Panc1 (cell line): ENCODE data around the gene KASH5. TPM values are rescaled to one million over a fixed set of nuclear protein-coding genes. Genes with fewer than 3 reads are reported as not detected.
A peak's percentile ranks its signal among the peaks of the same experiment; 100 is the strongest.

Experiments used
- ATAC-seq: fragments of 200-7000 bp; cut with Tn5 transposase; 2 replicates; pipeline ENCODE4 v1.9.1; 2020; ENCODE audit warnings: mild to moderate bottlenecking, moderate library complexity
- BruUV-seq: library from RNA; stranded (reverse); fragments of 400-500 nt; replicated peaks from 2 replicates; lab custom pipeline; 2021; lab: Mats Ljungman, UMichigan
- CTCF ChIA-PET: fragments of 300-600 bp; sonication (Branson Sonifier 250); formaldehyde crosslinking; loops from one replicate; lab custom pipeline; 2022; ENCODE audit warnings: antibody characterized with exemption; lab: Charles Lee
- POLR2A ChIA-PET: fragments of 300-600 bp; sonication (Branson Sonifier 250); formaldehyde crosslinking; loops from one replicate; lab custom pipeline; 2022; ENCODE audit warnings: antibody characterized with exemption; lab: Charles Lee
- DNase-seq: peaks from one replicate; pipeline ENCODE4 v3.0.0-alpha.2; 2010; ENCODE audit warnings: low read depth, low spot score
- H3K27ac ChIP-seq: 2 replicates; pipeline ENCODE4 v1.5.1; 2011; ENCODE audit warnings: mild to moderate bottlenecking, low read length, inconsistent platforms
- H3K27me3 ChIP-seq: fragments of 200-500 bp; sonication (Bioruptor generic); 2 replicates; pipeline ENCODE4 v1.6.0; 2014; ENCODE audit warnings: low read length, inconsistent platforms; ENCODE audit not compliant: control insufficient read depth, insufficient read depth
- H3K36me3 ChIP-seq: fragments of 200-500 bp; sonication (Bioruptor generic); 2 replicates; pipeline ENCODE4 v1.5.1; 2014; ENCODE audit warnings: inconsistent platforms, mild to moderate bottlenecking, low read length, moderate library complexity; ENCODE audit not compliant: control insufficient read depth, insufficient read depth
- H3K4me1 ChIP-seq: 2 replicates; pipeline ENCODE4 v1.5.1; 2011; ENCODE audit warnings: inconsistent platforms, mild to moderate bottlenecking, low read length, moderate library complexity; ENCODE audit not compliant: control insufficient read depth, insufficient read depth
- H3K4me3 ChIP-seq, 2 experiments: 2 replicates each; pipeline ENCODE4 v1.5.1; 2011 to 2012; ENCODE audit warnings: low read depth in 2 of 2, low read length in 2 of 2, mild to moderate bottlenecking in 2 of 2, inconsistent platforms in 1 of 2, moderate library complexity in 1 of 2
- H3K9me3 ChIP-seq: fragments of 200-500 bp; sonication (Bioruptor generic); 2 replicates; pipeline ENCODE4 v1.5.1; 2014; ENCODE audit warnings: low read depth, mild to moderate bottlenecking, inconsistent platforms, low read length, moderate library complexity; ENCODE audit not compliant: control insufficient read depth, insufficient read depth
- POLR2AphosphoS5 ChIP-seq: IDR thresholded peaks from 2 replicates; pipeline ENCODE4 v1.6.1; 2012; ENCODE audit warnings: mild to moderate bottlenecking, low read depth, low read length, moderate library complexity
- SIN3A ChIP-seq: IDR thresholded peaks from 2 replicates; pipeline ENCODE4 v1.6.1; 2012; ENCODE audit warnings: low read depth, mild to moderate bottlenecking, low read length, moderate library complexity, borderline replicate concordance; ENCODE audit not compliant: insufficient read depth
- TCF7L2 ChIP-seq: IDR thresholded peaks from 2 replicates; pipeline ENCODE4 v1.6.1; 2011; ENCODE audit warnings: mild to moderate bottlenecking, low read depth, low read length, inconsistent platforms
- in situ Hi-C: cut with HindIII; loops from 2 replicates; pipeline ENCODE4 v1.10.0; 2016; ENCODE audit warnings: low sequenced_read_pairs, low pct_unique_long_range_greater_than_20kb
- intact Hi-C: fragments of 100-400 bp; cut with micrococcal nuclease; formaldehyde crosslinking; loops from one replicate; pipeline ENCODE4 v1.10.0; 2022; ENCODE audit not compliant: unreplicated experiment
- total RNA-seq: library from RNA; stranded (reverse); gene quantifications from one replicate; pipeline ENCODE4 v1.2.1, GENCODE V29; 2021; ENCODE audit not compliant: unreplicated experiment
- TF ChIP-seq, protein P1 (sequence below): fragments of 450-650 bp; IDR thresholded peaks from 2 replicates; pipeline ENCODE4 v1.5.1; 2017; ENCODE audit warnings: mild to moderate bottlenecking
- TF ChIP-seq, protein P2 (sequence below), 2 experiments: IDR thresholded peaks; 2 replicates each; pipeline ENCODE4 v1.6.1; 2011 to 2012; ENCODE audit warnings: low read depth in 2 of 2, control low read depth in 1 of 2, low read length in 1 of 2, mild to moderate bottlenecking in 1 of 2, moderate library complexity in 1 of 2; ENCODE audit not compliant: insufficient read depth in 1 of 2

Gene KASH5
- total RNA-seq, 1 experiment from 2014 or later = not detected

DNA sequence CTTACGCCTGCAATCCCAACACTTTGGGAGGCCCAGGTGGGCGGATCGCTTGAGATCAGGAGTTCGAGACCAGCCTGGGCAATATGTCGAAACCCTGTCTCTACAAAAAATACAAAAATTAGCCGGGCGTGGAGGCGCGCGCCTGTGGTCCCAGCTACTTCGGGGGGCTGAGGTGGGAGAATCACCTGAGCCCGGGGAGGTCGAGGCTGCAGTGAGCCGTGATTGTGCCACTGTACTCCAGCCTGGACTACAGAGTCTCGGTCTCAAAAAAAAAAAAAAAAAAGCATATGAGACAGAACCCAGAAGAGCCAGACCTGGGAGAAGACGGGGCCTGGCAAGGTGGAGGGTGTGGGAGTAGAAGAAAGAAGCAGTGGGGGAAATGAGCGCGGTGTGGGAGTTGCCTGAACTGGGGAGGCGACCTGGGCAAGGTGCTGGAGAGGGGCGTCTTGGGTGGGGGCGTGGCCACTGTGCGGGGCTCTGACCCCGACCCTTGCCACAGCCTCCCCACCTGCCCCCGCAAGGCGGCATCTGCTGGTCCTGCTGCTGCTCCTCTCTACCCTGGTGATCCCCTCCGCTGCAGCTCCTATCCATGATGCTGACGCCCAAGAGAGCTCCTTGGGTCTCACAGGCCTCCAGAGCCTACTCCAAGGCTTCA, 23.8 kb upstream of the KASH5 start:
- Histone ChIP-seq H3K27ac (peak overlapping the region; percentile 78), H3K4me1 (no peaks in the 10 kb centered on the region; the same call in 1 of the 2 replicates), H3K4me3 (peak overlapping the region; percentile 56 to 60), H3K36me3 (no peaks in the 10 kb centered on the region), H3K9me3 (peaks cover 5% of the 10 kb centered on the region; the same call in 1 of the 2 replicates), H3K27me3 (no peaks in the 10 kb centered on the region)
- DNase-seq (no peak), ATAC-seq (no peak)
- POLR2A ChIA-PET = no interaction called here
- TF ChIP-seq, protein P1, sequence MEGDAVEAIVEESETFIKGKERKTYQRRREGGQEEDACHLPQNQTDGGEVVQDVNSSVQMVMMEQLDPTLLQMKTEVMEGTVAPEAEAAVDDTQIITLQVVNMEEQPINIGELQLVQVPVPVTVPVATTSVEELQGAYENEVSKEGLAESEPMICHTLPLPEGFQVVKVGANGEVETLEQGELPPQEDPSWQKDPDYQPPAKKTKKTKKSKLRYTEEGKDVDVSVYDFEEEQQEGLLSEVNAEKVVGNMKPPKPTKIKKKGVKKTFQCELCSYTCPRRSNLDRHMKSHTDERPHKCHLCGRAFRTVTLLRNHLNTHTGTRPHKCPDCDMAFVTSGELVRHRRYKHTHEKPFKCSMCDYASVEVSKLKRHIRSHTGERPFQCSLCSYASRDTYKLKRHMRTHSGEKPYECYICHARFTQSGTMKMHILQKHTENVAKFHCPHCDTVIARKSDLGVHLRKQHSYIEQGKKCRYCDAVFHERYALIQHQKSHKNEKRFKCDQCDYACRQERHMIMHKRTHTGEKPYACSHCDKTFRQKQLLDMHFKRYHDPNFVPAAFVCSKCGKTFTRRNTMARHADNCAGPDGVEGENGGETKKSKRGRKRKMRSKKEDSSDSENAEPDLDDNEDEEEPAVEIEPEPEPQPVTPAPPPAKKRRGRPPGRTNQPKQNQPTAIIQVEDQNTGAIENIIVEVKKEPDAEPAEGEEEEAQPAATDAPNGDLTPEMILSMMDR = no peak
- no peak for TF ChIP-seq POLR2AphosphoS5
- TF ChIP-seq, protein P2, sequence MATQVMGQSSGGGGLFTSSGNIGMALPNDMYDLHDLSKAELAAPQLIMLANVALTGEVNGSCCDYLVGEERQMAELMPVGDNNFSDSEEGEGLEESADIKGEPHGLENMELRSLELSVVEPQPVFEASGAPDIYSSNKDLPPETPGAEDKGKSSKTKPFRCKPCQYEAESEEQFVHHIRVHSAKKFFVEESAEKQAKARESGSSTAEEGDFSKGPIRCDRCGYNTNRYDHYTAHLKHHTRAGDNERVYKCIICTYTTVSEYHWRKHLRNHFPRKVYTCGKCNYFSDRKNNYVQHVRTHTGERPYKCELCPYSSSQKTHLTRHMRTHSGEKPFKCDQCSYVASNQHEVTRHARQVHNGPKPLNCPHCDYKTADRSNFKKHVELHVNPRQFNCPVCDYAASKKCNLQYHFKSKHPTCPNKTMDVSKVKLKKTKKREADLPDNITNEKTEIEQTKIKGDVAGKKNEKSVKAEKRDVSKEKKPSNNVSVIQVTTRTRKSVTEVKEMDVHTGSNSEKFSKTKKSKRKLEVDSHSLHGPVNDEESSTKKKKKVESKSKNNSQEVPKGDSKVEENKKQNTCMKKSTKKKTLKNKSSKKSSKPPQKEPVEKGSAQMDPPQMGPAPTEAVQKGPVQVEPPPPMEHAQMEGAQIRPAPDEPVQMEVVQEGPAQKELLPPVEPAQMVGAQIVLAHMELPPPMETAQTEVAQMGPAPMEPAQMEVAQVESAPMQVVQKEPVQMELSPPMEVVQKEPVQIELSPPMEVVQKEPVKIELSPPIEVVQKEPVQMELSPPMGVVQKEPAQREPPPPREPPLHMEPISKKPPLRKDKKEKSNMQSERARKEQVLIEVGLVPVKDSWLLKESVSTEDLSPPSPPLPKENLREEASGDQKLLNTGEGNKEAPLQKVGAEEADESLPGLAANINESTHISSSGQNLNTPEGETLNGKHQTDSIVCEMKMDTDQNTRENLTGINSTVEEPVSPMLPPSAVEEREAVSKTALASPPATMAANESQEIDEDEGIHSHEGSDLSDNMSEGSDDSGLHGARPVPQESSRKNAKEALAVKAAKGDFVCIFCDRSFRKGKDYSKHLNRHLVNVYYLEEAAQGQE (IDR thresholded peaks at IDR 0.05; ENCODE audit: insufficient read depth in 1 of 2, low read depth in 2 of 2, low read length in 1 of 2) = no peak
- no peak for TF ChIP-seq TCF7L2
- TF ChIP-seq SIN3A = no peak
- in situ Hi-C loops (no loop called here), intact Hi-C loops (no loop called here)
- CTCF ChIA-PET = no interaction called here
- BruUV-seq = no TSS peak

DNA sequence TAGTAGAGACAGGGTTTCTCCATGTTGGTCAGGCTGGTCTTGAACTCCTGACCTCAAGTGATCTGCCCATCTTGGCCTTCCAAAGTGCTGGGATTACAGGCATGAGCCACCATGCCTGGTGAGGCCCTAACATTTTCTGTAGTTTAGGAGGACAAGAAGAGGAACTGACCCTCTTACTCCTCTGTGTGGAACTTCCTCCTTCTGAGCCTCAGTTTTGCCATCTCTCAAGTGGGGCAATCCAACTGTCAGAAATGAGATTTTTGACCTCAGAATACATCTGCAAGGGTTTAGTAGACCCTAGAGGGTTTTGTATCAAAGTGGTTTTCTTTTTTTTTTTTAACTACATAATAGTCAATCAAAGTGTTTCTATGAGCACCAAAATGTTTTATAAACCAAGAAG, 21.9 kb upstream of the KASH5 start:
- Histone ChIP-seq H3K4me1 (no peaks in the 10 kb centered on the region), H3K9me3 (peaks cover 5% of the 10 kb centered on the region; the same call in 1 of the 2 replicates), H3K27me3 (no peaks in the 10 kb centered on the region), H3K4me3 (no peak overlapping the region), H3K36me3 (no peaks in the 10 kb centered on the region), H3K27ac (no peak overlapping the region)
- in situ Hi-C loops = no loop called here
- BruUV-seq = no TSS peak
- CTCF ChIA-PET = no interaction called here
- POLR2A ChIA-PET = no interaction called here
- no peak for TF ChIP-seq TCF7L2
- TF ChIP-seq, protein P1 = no peak
- TF ChIP-seq, protein P2 (IDR thresholded peaks at IDR 0.05; ENCODE audit: insufficient read depth in 1 of 2, low read depth in 2 of 2, low read length in 1 of 2) = no peak
- no peak for TF ChIP-seq POLR2AphosphoS5
- TF ChIP-seq SIN3A = no peak
- intact Hi-C loops = no loop called here
- ATAC-seq (no peak), DNase-seq (no peak)
